MCF 10A (cell line): Measurements from ENCODE around the gene ITFG1. TPM values are rescaled to one million over a fixed set of nuclear protein-coding genes. Genes with fewer than 3 reads are reported as not detected.

Experiments used
- BruUV-seq: library from RNA; stranded (reverse); fragments of 400-500 nt; replicated peaks from 2 replicates; lab custom pipeline; 2021; lab: Mats Ljungman, UMichigan
- CTCF ChIA-PET: fragments of 300-600 bp; sonication (Branson Sonifier 250); formaldehyde crosslinking; extraction: SDS; loops from one replicate; lab custom pipeline; 2021; ENCODE audit warnings: antibody characterized with exemption, inconsistent platforms; lab: Yijun Ruan, JAX
- POLR2A ChIA-PET: fragments of 300-600, 350-650 bp; sonication (Branson Sonifier 250); formaldehyde crosslinking; extraction: SDS; loops from one replicate; lab custom pipeline; 2020; ENCODE audit warnings: antibody characterized with exemption, inconsistent platforms; lab: Yijun Ruan, JAX
- DNase-seq: peaks from one replicate; pipeline ENCODE4 v3.0.0-alpha.2; 2018; ENCODE audit not compliant: unreplicated experiment
- H3K27ac Mint-ChIP-seq: one replicate; pipeline ENCODE4 v1.8.0; 2022; ENCODE audit warnings: mild to moderate bottlenecking, low read depth, mixed read lengths; ENCODE audit not compliant: unreplicated experiment
- H3K27me3 Mint-ChIP-seq: one replicate; pipeline ENCODE4 v1.8.0; 2022; ENCODE audit warnings: mixed read lengths; ENCODE audit not compliant: insufficient read depth, unreplicated experiment
- H3K36me3 Mint-ChIP-seq: one replicate; pipeline ENCODE4 v1.8.0; 2022; ENCODE audit warnings: mild to moderate bottlenecking, moderate library complexity, mixed read lengths; ENCODE audit not compliant: insufficient read depth, unreplicated experiment
- H3K4me1 Mint-ChIP-seq: one replicate; pipeline ENCODE4 v1.8.0; 2022; ENCODE audit warnings: mixed read lengths; ENCODE audit not compliant: insufficient read depth, unreplicated experiment
- H3K4me3 Mint-ChIP-seq: one replicate; pipeline ENCODE4 v1.8.0; 2022; ENCODE audit warnings: mild to moderate bottlenecking, moderate library complexity, mixed read lengths; ENCODE audit not compliant: unreplicated experiment
- H3K9me3 Mint-ChIP-seq: one replicate; pipeline ENCODE4 v1.8.0; 2022; ENCODE audit warnings: mixed read lengths; ENCODE audit not compliant: unreplicated experiment
- CTCF ChIP-seq: fragments of 200-600 bp; IDR thresholded peaks from one replicate; pipeline ENCODE4 v1.8.0; 2022; ENCODE audit warnings: antibody characterized with exemption, mild to moderate bottlenecking; ENCODE audit not compliant: unreplicated experiment
- intact Hi-C: fragments of 100-400 bp; cut with micrococcal nuclease; formaldehyde crosslinking; loops from 2 replicates; pipeline ENCODE4 v1.14.1; 2022
- total RNA-seq: library from RNA; stranded (reverse); gene quantifications from 2 replicates; pipeline ENCODE4 v1.2.3, GENCODE V29; 2022

The ITFG1 gene
- total RNA-seq, 1 experiment from 2014 or later, result 35.4 TPM

GRCh38 chr16:47460359-47460710 is 528 bp downstream of the ITFG1 start:
- ChIA-PET POLR2A (interaction anchor here (0.6 to 6.0 kb wide), 14 partner anchors 9 to 670 kb away, joined by 3 to 90 read pairs (median 6); partner anchors contain the start of genes DNAJA2 and NETO2), CTCF (interaction anchor here (0.5 to 6.1 kb wide), 8 partner anchors 14 to 595 kb away, joined by 3 to 31 read pairs (median 4); partner anchors contain the start of gene NETO2)
- intact Hi-C loops, result loop anchor here (2.0 to 5.0 kb wide), 3 partner anchors 318 to 697 kb away; partner anchors contain the start of genes ABCC12 and NETO2
- Mint-ChIP-seq H3K4me3 (peak overlapping the region; percentile 94), H3K36me3 (peaks cover 33% of the 10 kb centered on the region), H3K4me1 (peaks cover 31% of the 10 kb centered on the region), H3K27ac (peak overlapping the region; percentile 99), H3K9me3 (no peaks in the 10 kb centered on the region), H3K27me3 (no peaks in the 10 kb centered on the region)
- DNase-seq, result peak; percentile 4
- no peak for TF ChIP-seq CTCF
- BruUV-seq, result no TSS peak

GRCh38 chr16:47459603-47460002 is 1.3 kb downstream of the ITFG1 start:
- H3K36me3 Mint-ChIP-seq, result peaks cover 38% of the 10 kb centered on the region
- peaks cover 31% of the 10 kb centered on the region for H3K4me1 Mint-ChIP-seq
- no peak for TF ChIP-seq CTCF
- H3K27me3 Mint-ChIP-seq, result no peaks in the 10 kb centered on the region
- CTCF ChIA-PET, result interaction anchor here (0.6 to 6.1 kb wide), 6 partner anchors 9 to 596 kb away, joined by 3 to 31 read pairs (median 4); partner anchors contain the start of gene NETO2
- no TSS peak for BruUV-seq
- H3K27ac Mint-ChIP-seq, result peak overlapping the region; percentile 99
- POLR2A ChIA-PET, result interaction anchor here (1.2 to 6.0 kb wide), 9 partner anchors 9 to 486 kb away, joined by 3 to 90 read pairs (median 11); partner anchors contain the start of genes DNAJA2 and NETO2
- H3K9me3 Mint-ChIP-seq, result no peaks in the 10 kb centered on the region
- H3K4me3 Mint-ChIP-seq, result peak overlapping the region; percentile 94
- intact Hi-C loops, result loop anchor here (2.0 to 5.0 kb wide), 3 partner anchors 317 to 698 kb away; partner anchors contain the start of genes ABCC12 and NETO2
- DNase-seq, result no peak

GRCh38 chr16:47458331-47458730 is 2.5 kb downstream of the ITFG1 start:
- no peak overlapping the region for H3K27ac Mint-ChIP-seq
- CTCF ChIA-PET, result interaction anchor here (0.7 kb wide), 1 partner anchor 690 kb away, joined by 3 read pairs; no protein-coding TSS in a partner anchor
- peaks cover 22% of the 10 kb centered on the region for H3K4me1 Mint-ChIP-seq
- H3K27me3 Mint-ChIP-seq, result no peaks in the 10 kb centered on the region
- DNase-seq, result no peak
- H3K9me3 Mint-ChIP-seq, result no peaks in the 10 kb centered on the region
- POLR2A ChIA-PET, result no interaction called here
- no TSS peak for BruUV-seq
- H3K4me3 Mint-ChIP-seq, result no peak overlapping the region
- intact Hi-C loops, result no loop called here
- H3K36me3 Mint-ChIP-seq, result peaks cover 50% of the 10 kb centered on the region
- no peak for TF ChIP-seq CTCF

GRCh38 chr16:47449788-47450187 is 11.1 kb downstream of the ITFG1 start:
- no peaks in the 10 kb centered on the region for H3K27me3 Mint-ChIP-seq
- H3K4me1 Mint-ChIP-seq, result peaks cover 5% of the 10 kb centered on the region
- H3K27ac Mint-ChIP-seq, result no peak overlapping the region
- TF ChIP-seq CTCF, result no peak
- BruUV-seq, result no TSS peak
- H3K4me3 Mint-ChIP-seq, result no peak overlapping the region
- H3K9me3 Mint-ChIP-seq, result no peaks in the 10 kb centered on the region
- peaks cover 60% of the 10 kb centered on the region for H3K36me3 Mint-ChIP-seq
- ChIA-PET CTCF (interaction anchor here (0.5 to 1.9 kb wide), 2 partner anchors 10 to 42 kb away, joined by 3 to 5 read pairs; no protein-coding TSS in a partner anchor), POLR2A (interaction anchor here (0.8 to 1.4 kb wide), 3 partner anchors 11 to 15 kb away, joined by 3 to 11 read pairs (median 5); partner anchors contain the start of genes ITFG1 and PHKB)
- no peak for DNase-seq
- intact Hi-C loops, result no loop called here
